IMR-90 (cell line): Measurements from ENCODE around the gene CELF5. TPM values are rescaled to one million over a fixed set of nuclear protein-coding genes. Genes with fewer than 3 reads are reported as not detected.

Experiments used
- ATAC-seq: fragments of 200-7000 bp; cut with Tn5 transposase; 2 replicates; pipeline ENCODE4 v1.9.1; 2020; ENCODE audit warnings: low read depth, mild to moderate bottlenecking, moderate library complexity
- BruUV-seq: library from RNA; stranded (reverse); fragments of 400-500 nt; replicated peaks from 2 replicates; lab custom pipeline; 2021; lab: Mats Ljungman, UMichigan
- CTCF ChIA-PET: fragments of 300-600 bp; formaldehyde crosslinking; extraction: SDS; loops from one replicate; lab custom pipeline; 2021; ENCODE audit warnings: antibody characterized with exemption; lab: Yijun Ruan, JAX
- POLR2A ChIA-PET: fragments of 300-600 bp; sonication (Branson Sonifier 250); formaldehyde crosslinking; loops from one replicate; lab custom pipeline; 2022; ENCODE audit warnings: antibody characterized with exemption; ENCODE audit not compliant: unreplicated experiment; lab: Charles Lee
- DNase-seq: peaks from one replicate; pipeline ENCODE4 v3.0.0; 2013
- H2AFZ ChIP-seq: replicated peaks from 2 replicates; pipeline ENCODE3; 2013; ENCODE audit warnings: low read length, mild to moderate bottlenecking; ENCODE audit not compliant: poor library complexity
- H2AK5ac ChIP-seq: 2 replicates; pipeline ENCODE4 v1.6.1; 2013; ENCODE audit warnings: low read depth, low read length, inconsistent platforms
- H2AK9ac ChIP-seq: replicated peaks from 2 replicates; pipeline ENCODE3; 2013; ENCODE audit warnings: mild to moderate bottlenecking, low read depth, low read length, moderate library complexity; ENCODE audit not compliant: poor library complexity
- H2BK120ac ChIP-seq: 2 replicates; pipeline ENCODE4 v1.6.1; 2013; ENCODE audit warnings: low read depth, low read length, inconsistent platforms
- H2BK15ac ChIP-seq: 3 replicates; pipeline ENCODE4 v1.6.1; 2013; ENCODE audit warnings: low read depth, low read length, inconsistent platforms
- H2BK20ac ChIP-seq: 2 replicates; pipeline ENCODE4 v1.6.1; 2013; ENCODE audit warnings: low read depth, mild to moderate bottlenecking, inconsistent platforms, low read length, moderate library complexity
- H2BK5ac ChIP-seq: 2 replicates; pipeline ENCODE4 v1.6.1; 2013; ENCODE audit warnings: mild to moderate bottlenecking, low read depth, low read length, inconsistent platforms; ENCODE audit not compliant: poor library complexity, severe bottlenecking
- H3K14ac ChIP-seq: replicated peaks from 2 replicates; pipeline ENCODE4 v1.6.1; 2013; ENCODE audit warnings: low read depth, low read length, inconsistent platforms
- H3K18ac ChIP-seq: 2 replicates; pipeline ENCODE4 v1.6.1; 2013; ENCODE audit warnings: low read depth, low read length, control low read depth
- H3K23ac ChIP-seq: 2 replicates; pipeline ENCODE4 v1.6.1; 2013; ENCODE audit warnings: low read depth, low read length, inconsistent platforms
- H3K27ac ChIP-seq: 2 replicates; pipeline ENCODE4 v1.5.1; 2013; ENCODE audit warnings: mild to moderate bottlenecking, control low read depth, low read length; ENCODE audit not compliant: insufficient read depth
- H3K27me3 ChIP-seq: 2 replicates; pipeline ENCODE4 v1.6.1; 2013; ENCODE audit warnings: low read length; ENCODE audit not compliant: control insufficient read depth, insufficient read depth
- H3K36me3 ChIP-seq: 2 replicates; pipeline ENCODE4 v1.6.1; 2013; ENCODE audit warnings: low read length, mixed read lengths; ENCODE audit not compliant: control insufficient read depth, insufficient read depth
- H3K4ac ChIP-seq: 2 replicates; pipeline ENCODE4 v1.6.1; 2013; ENCODE audit warnings: low read depth, low read length, inconsistent platforms
- H3K4me1 ChIP-seq: 2 replicates; pipeline ENCODE4 v1.6.1; 2013; ENCODE audit warnings: low read length, mixed read lengths; ENCODE audit not compliant: control insufficient read depth, insufficient read depth
- H3K4me2 ChIP-seq: 2 replicates; pipeline ENCODE4 v1.6.1; 2013; ENCODE audit warnings: low read depth, mild to moderate bottlenecking, control low read depth, low read length, moderate library complexity
- H3K4me3 ChIP-seq: 2 replicates; pipeline ENCODE4 v1.5.1; 2013; ENCODE audit warnings: low read depth, mild to moderate bottlenecking, control low read depth, low read length, moderate library complexity; ENCODE audit not compliant: insufficient read depth
- H3K56ac ChIP-seq: 2 replicates; pipeline ENCODE4 v1.6.1; 2013; ENCODE audit warnings: low read length, inconsistent platforms; ENCODE audit not compliant: insufficient read depth; ENCODE audit errors: extremely low read depth
- H3K79me1 ChIP-seq, 2 experiments: 2 replicates each; pipeline ENCODE4 v1.6.1; 2013; ENCODE audit warnings: low read length in 2 of 2, inconsistent platforms in 1 of 2, low read depth in 1 of 2
- H3K9ac ChIP-seq: 2 replicates; pipeline ENCODE4 v1.6.1; 2013; ENCODE audit warnings: low read depth, low read length, control low read depth
- H3K9me1 ChIP-seq: 2 replicates; pipeline ENCODE4 v1.6.1; 2013; ENCODE audit warnings: low read length, inconsistent platforms; ENCODE audit not compliant: insufficient read depth
- H3K9me3 ChIP-seq: 2 replicates; pipeline ENCODE4 v1.6.1; 2013; ENCODE audit warnings: low read length; ENCODE audit not compliant: control insufficient read depth, insufficient read depth
- H4K20me1 ChIP-seq: 2 replicates; pipeline ENCODE4 v1.6.1; 2013; ENCODE audit warnings: low read length, inconsistent platforms; ENCODE audit not compliant: insufficient read depth
- H4K5ac ChIP-seq: 2 replicates; pipeline ENCODE4 v1.6.1; 2013; ENCODE audit warnings: mild to moderate bottlenecking, low read depth, low read length, control low read depth
- H4K8ac ChIP-seq, 2 experiments: 2 replicates each; pipeline ENCODE4 v1.6.1; 2013; ENCODE audit warnings: low read depth in 2 of 2, low read length in 2 of 2, control low read depth in 1 of 2, inconsistent platforms in 1 of 2
- H4K91ac ChIP-seq: 2 replicates; pipeline ENCODE4 v1.6.1; 2013; ENCODE audit warnings: low read depth, low read length, inconsistent platforms; ENCODE audit not compliant: insufficient read depth
- BHLHE40 ChIP-seq: fragments of 150-350 bp; IDR thresholded peaks from 2 replicates; pipeline ENCODE4 v1.6.1; 2016; ENCODE audit warnings: mild to moderate bottlenecking, low read depth, low read length
- CEBPB ChIP-seq: IDR thresholded peaks from 2 replicates; pipeline ENCODE4 v1.6.1; 2012; ENCODE audit warnings: low read depth, low read length, improper control_type of control experiment
- CHD1 ChIP-seq: IDR thresholded peaks from 2 replicates; pipeline ENCODE4 v1.6.1; 2012; ENCODE audit warnings: low read depth, low read length, improper control_type of control experiment
- MAFK ChIP-seq: IDR thresholded peaks from 2 replicates; pipeline ENCODE4 v1.6.1; 2012; ENCODE audit warnings: low read depth, low read length, improper control_type of control experiment
- MAZ ChIP-seq: IDR thresholded peaks from 2 replicates; pipeline ENCODE4 v1.6.1; 2012; ENCODE audit warnings: low read depth, mild to moderate bottlenecking, low read length, improper control_type of control experiment, moderate library complexity, borderline replicate concordance
- MXI1 ChIP-seq: IDR thresholded peaks from 2 replicates; pipeline ENCODE4 v1.6.1; 2012; ENCODE audit warnings: low read depth, mild to moderate bottlenecking, low read length, moderate library complexity, borderline replicate concordance
- NFE2L2 ChIP-seq: fragments of 150-350 bp; IDR thresholded peaks from 2 replicates; pipeline ENCODE4 v1.6.1; 2016; ENCODE audit warnings: low read depth, mild to moderate bottlenecking, low read length
- POLR2A ChIP-seq: IDR thresholded peaks from 2 replicates; pipeline ENCODE4 v1.6.1; 2012; ENCODE audit warnings: mild to moderate bottlenecking, low read depth, low read length
- RAD21 ChIP-seq: IDR thresholded peaks from 2 replicates; pipeline ENCODE4 v1.6.1; 2012; ENCODE audit warnings: low read length, improper control_type of control experiment
- RCOR1 ChIP-seq: IDR thresholded peaks from 2 replicates; pipeline ENCODE4 v1.6.1; 2012; ENCODE audit warnings: mild to moderate bottlenecking, low read length, improper control_type of control experiment; ENCODE audit not compliant: insufficient replicate concordance
- RFX5 ChIP-seq: IDR thresholded peaks from 2 replicates; pipeline ENCODE4 v1.8.0; 2012; ENCODE audit warnings: low read depth, mild to moderate bottlenecking, low read length, moderate library complexity
- SMC3 ChIP-seq: fragments of 150-350 bp; IDR thresholded peaks from 2 replicates; pipeline ENCODE4 v1.6.1; 2016; ENCODE audit warnings: low read depth, mild to moderate bottlenecking, antibody characterized with exemption, low read length, moderate library complexity
- WGBS, 2 experiments: methylation state at CpG; one replicate each; pipeline versions ENCODE4 v1.1.5 to v1.1.7; 2013; ENCODE audit warnings: missing lambda C conversion rate in 2 of 2; ENCODE audit not compliant: insufficient read length in 1 of 2; ENCODE audit errors: extremely low coverage in 2 of 2; 5-methylcytosine and 5-hydroxymethylcytosine counted together
- dilution Hi-C: fragments of 300-500 bp; cut with HindIII; formaldehyde crosslinking; loops from one replicate; pipeline ENCODE4 v1.14.3; 2018; ENCODE audit warnings: low sequenced_read_pairs; ENCODE audit not compliant: unreplicated experiment
- in situ Hi-C: fragments of 300-500 bp; cut with MboI; formaldehyde crosslinking; loops from 3 replicates; pipeline ENCODE4 v1.14.3; 2019; ENCODE audit warnings: low sequenced_read_pairs, inconsistent platforms, mixed read lengths
- intact Hi-C: fragments of 100-400 bp; cut with micrococcal nuclease; formaldehyde crosslinking; loops from 2 replicates; pipeline ENCODE4 v1.10.0; 2022
- polyA plus RNA-seq, 3 experiments: library from polyadenylated mRNA; depleted of rRNA; stranded (reverse); fragments of >200 nt; gene quantifications; 2 replicates each; pipeline ENCODE4 v1.2.3, GENCODE V29; 2012; ENCODE audit warnings: low replicate concordance in 1 of 3
- total RNA-seq: library from RNA; depleted of rRNA; stranded (reverse); fragments of >200 nt; gene quantifications from 2 replicates; pipeline ENCODE4 v1.2.3, GENCODE V29; 2012
- TF ChIP-seq, protein P1 (sequence below): fragments of 150-350 bp; IDR thresholded peaks from 2 replicates; pipeline ENCODE4 v1.6.1; 2016; ENCODE audit warnings: low read depth, mild to moderate bottlenecking, low read length, moderate library complexity, borderline replicate concordance
- TF ChIP-seq, protein P2 (sequence below): conservative IDR thresholded peaks from 2 replicates; pipeline ENCODE4 v1.5.1; 2012; ENCODE audit warnings: mild to moderate bottlenecking, low read depth, low read length, improper control_type of control experiment

Gene CELF5
- total and polyA plus RNA-seq, 2 of the 4 experiments (the other 2 are of a cell fraction): 0.02 TPM; not detected in 1

DNA sequence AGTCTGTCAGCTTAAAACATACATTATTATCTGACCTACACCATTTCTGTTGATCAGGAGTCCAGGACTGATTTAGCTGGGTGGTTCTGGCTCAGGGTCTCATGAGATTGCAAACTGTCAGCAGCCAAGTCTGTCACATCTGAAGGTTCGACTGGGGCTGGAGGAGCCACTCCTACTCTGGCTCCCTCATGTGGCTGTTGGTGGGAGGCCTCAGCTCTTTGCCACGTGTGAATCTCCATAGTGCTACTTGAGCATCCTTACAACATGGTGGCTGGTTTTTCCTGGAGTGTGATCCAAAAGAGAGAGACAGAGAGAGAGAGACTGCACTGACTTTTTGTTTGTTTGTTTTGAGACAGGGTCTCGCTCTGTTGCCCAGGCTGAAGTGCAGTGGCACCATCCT, 78.3 kb downstream of the CELF5 start:
- Histone ChIP-seq H2BK120ac (no peak overlapping the region), H4K8ac (no peak overlapping the region), H3K9ac (no peak overlapping the region), H3K27ac (no peak overlapping the region), H3K18ac (no peak overlapping the region), H4K5ac (no peak overlapping the region), H3K23ac (no peak overlapping the region), H3K36me3 (no peaks in the 10 kb centered on the region), H3K14ac (no peak overlapping the region), H4K91ac (no peak overlapping the region), H3K4ac (no peak overlapping the region), H2BK5ac (no peak overlapping the region), H2BK15ac (no peak overlapping the region), H2AK5ac (no peak overlapping the region), H3K27me3 (peaks cover 13% of the 10 kb centered on the region), H2AFZ (no peak overlapping the region), H3K9me1 (no peaks in the 10 kb centered on the region), H2AK9ac (no peak overlapping the region), H3K4me1 (no peaks in the 10 kb centered on the region), H3K4me2 (no peak overlapping the region), H3K4me3 (no peak overlapping the region), H4K20me1 (no peaks in the 10 kb centered on the region), H3K56ac (no peak overlapping the region), H3K9me3 (peaks cover 9% of the 10 kb centered on the region), H2BK20ac (no peak overlapping the region), H3K79me1 (no peaks in the 10 kb centered on the region)
- BruUV-seq: no TSS peak
- intact Hi-C loops: no loop called here
- POLR2A ChIA-PET: no interaction called here
- WGBS, 2 experiments: no CpG with 5 or more reads among the region's 3 CpGs
- TF ChIP-seq RCOR1 (no peak), SMC3 (no peak), NFE2L2 (no peak), CEBPB (no peak), MAFK (no peak), MAZ (no peak), MXI1 (no peak), RAD21 (no peak), RFX5 (no peak), BHLHE40 (no peak), POLR2A (no peak), CHD1 (no peak)
- TF ChIP-seq, protein P1, sequence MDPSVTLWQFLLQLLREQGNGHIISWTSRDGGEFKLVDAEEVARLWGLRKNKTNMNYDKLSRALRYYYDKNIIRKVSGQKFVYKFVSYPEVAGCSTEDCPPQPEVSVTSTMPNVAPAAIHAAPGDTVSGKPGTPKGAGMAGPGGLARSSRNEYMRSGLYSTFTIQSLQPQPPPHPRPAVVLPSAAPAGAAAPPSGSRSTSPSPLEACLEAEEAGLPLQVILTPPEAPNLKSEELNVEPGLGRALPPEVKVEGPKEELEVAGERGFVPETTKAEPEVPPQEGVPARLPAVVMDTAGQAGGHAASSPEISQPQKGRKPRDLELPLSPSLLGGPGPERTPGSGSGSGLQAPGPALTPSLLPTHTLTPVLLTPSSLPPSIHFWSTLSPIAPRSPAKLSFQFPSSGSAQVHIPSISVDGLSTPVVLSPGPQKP: no peak
- TF ChIP-seq, protein P2, sequence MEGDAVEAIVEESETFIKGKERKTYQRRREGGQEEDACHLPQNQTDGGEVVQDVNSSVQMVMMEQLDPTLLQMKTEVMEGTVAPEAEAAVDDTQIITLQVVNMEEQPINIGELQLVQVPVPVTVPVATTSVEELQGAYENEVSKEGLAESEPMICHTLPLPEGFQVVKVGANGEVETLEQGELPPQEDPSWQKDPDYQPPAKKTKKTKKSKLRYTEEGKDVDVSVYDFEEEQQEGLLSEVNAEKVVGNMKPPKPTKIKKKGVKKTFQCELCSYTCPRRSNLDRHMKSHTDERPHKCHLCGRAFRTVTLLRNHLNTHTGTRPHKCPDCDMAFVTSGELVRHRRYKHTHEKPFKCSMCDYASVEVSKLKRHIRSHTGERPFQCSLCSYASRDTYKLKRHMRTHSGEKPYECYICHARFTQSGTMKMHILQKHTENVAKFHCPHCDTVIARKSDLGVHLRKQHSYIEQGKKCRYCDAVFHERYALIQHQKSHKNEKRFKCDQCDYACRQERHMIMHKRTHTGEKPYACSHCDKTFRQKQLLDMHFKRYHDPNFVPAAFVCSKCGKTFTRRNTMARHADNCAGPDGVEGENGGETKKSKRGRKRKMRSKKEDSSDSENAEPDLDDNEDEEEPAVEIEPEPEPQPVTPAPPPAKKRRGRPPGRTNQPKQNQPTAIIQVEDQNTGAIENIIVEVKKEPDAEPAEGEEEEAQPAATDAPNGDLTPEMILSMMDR: no peak
- CTCF ChIA-PET: no interaction called here
- ATAC-seq (no peak), DNase-seq (no peak)
- in situ Hi-C loops: loop anchor here (25.0 kb wide), 1 partner anchor 310 kb away; the partner anchor contains the start of gene TBXA2R
- dilution Hi-C loops: no loop called here
